WTC11 (cell line): Measurements from ENCODE around the gene LHX3. TPM values are rescaled to one million over a fixed set of nuclear protein-coding genes. Genes with fewer than 3 reads are reported as not detected.
A peak's percentile ranks its signal among the peaks of the same experiment; 100 is the strongest.

ENCODE experiments used
- ATF1 ChIP-seq: sonication (generic); formaldehyde crosslinking; IDR thresholded peaks from 2 replicates; pipeline ENCODE4 v1.8.1; 2023; ENCODE audit warnings: mild to moderate bottlenecking, moderate library complexity, missing genetic modification reagents
- CREM ChIP-seq: sonication (generic); formaldehyde crosslinking; IDR thresholded peaks from 2 replicates; pipeline ENCODE4 v1.8.1; 2022; ENCODE audit warnings: mild to moderate bottlenecking, missing genetic modification reagents, moderate library complexity
- ESRRA ChIP-seq: sonication (generic); formaldehyde crosslinking; IDR thresholded peaks from 2 replicates; pipeline ENCODE4 v1.8.1; 2022; ENCODE audit warnings: mild to moderate bottlenecking, missing genetic modification reagents, borderline replicate concordance
- ETV6 ChIP-seq: sonication (generic); formaldehyde crosslinking; IDR thresholded peaks from 2 replicates; pipeline ENCODE4 v1.8.1; 2022; ENCODE audit warnings: mild to moderate bottlenecking, missing genetic modification reagents
- NR2C2 ChIP-seq: sonication (generic); formaldehyde crosslinking; IDR thresholded peaks from 2 replicates; pipeline ENCODE4 v1.8.0; 2022; ENCODE audit warnings: mild to moderate bottlenecking, missing genetic modification reagents
- RELA ChIP-seq: sonication (generic); formaldehyde crosslinking; IDR thresholded peaks from 2 replicates; pipeline ENCODE4 v1.8.1; 2022; ENCODE audit warnings: missing genetic modification reagents, mild to moderate bottlenecking, borderline replicate concordance
- RORB ChIP-seq: fragments of 250-450 bp; sonication (Bioruptor Pico); IDR thresholded peaks from 2 replicates; pipeline ENCODE4 v1.9.0; 2021; ENCODE audit warnings: mild to moderate bottlenecking
- SMAD3 ChIP-seq: sonication (generic); formaldehyde crosslinking; IDR thresholded peaks from 2 replicates; pipeline ENCODE4 v1.8.0; 2022; ENCODE audit warnings: missing genetic modification reagents, mild to moderate bottlenecking, borderline replicate concordance
- SMAD4 ChIP-seq: sonication (generic); formaldehyde crosslinking; IDR thresholded peaks from 2 replicates; pipeline ENCODE4 v1.8.0; 2022; ENCODE audit warnings: mild to moderate bottlenecking, missing genetic modification reagents
- TP53 ChIP-seq: sonication (generic); formaldehyde crosslinking; IDR thresholded peaks from 2 replicates; pipeline ENCODE4 v1.8.1; 2023; ENCODE audit warnings: mild to moderate bottlenecking, missing genetic modification reagents
- ZNF121 ChIP-seq: sonication (generic); formaldehyde crosslinking; IDR thresholded peaks from 2 replicates; pipeline ENCODE4 v1.8.0; 2023; ENCODE audit warnings: missing genetic modification reagents
- ZNF219 ChIP-seq: sonication (generic); formaldehyde crosslinking; IDR thresholded peaks from 2 replicates; pipeline ENCODE4 v1.8.0; 2023; ENCODE audit warnings: missing genetic modification reagents, mild to moderate bottlenecking, borderline replicate concordance
- ZNF671 ChIP-seq: fragments of 250-450 bp; sonication (Bioruptor Pico); IDR thresholded peaks from 2 replicates; pipeline ENCODE4 v1.8.0; 2021; ENCODE audit warnings: mild to moderate bottlenecking
- total RNA-seq: library from RNA; stranded (reverse); gene quantifications from 3 replicates; pipeline ENCODE4 v1.2.3, GENCODE V29; 2021
- TF ChIP-seq, protein P1 (sequence below): sonication (generic); formaldehyde crosslinking; IDR thresholded peaks from 2 replicates; pipeline ENCODE4 v1.8.1; 2023; ENCODE audit warnings: mild to moderate bottlenecking, moderate library complexity, missing genetic modification reagents
- TF ChIP-seq, protein P2 (sequence below): sonication (generic); formaldehyde crosslinking; IDR thresholded peaks from 2 replicates; pipeline ENCODE4 v1.8.1; 2022; ENCODE audit warnings: low read depth, missing genetic modification reagents, borderline replicate concordance
- TF ChIP-seq, protein P3 (sequence below): sonication (generic); formaldehyde crosslinking; IDR thresholded peaks from 2 replicates; pipeline ENCODE4 v1.8.0; 2023; ENCODE audit warnings: mild to moderate bottlenecking, missing genetic modification reagents
- TF ChIP-seq, protein P4 (sequence below): fragments of 250-450 bp; sonication (Bioruptor Pico); IDR thresholded peaks from 2 replicates; pipeline ENCODE4 v1.9.0; 2021; ENCODE audit warnings: moderate library complexity, mild to moderate bottlenecking, inconsistent platforms, borderline replicate concordance
- TF ChIP-seq, protein P5 (sequence below): sonication (generic); formaldehyde crosslinking; IDR thresholded peaks from 2 replicates; pipeline ENCODE4 v1.8.0; 2022; ENCODE audit warnings: mild to moderate bottlenecking, missing genetic modification reagents
- TF ChIP-seq, protein P6 (sequence below): fragments of 200-600 bp; IDR thresholded peaks from 2 replicates; pipeline ENCODE4 v1.8.0; 2022; ENCODE audit warnings: antibody characterized with exemption
- TF ChIP-seq, protein P7 (sequence below): sonication (generic); formaldehyde crosslinking; IDR thresholded peaks from 2 replicates; pipeline ENCODE4 v1.8.0; 2023; ENCODE audit warnings: missing genetic modification reagents, mild to moderate bottlenecking, borderline replicate concordance
- TF ChIP-seq, protein P8 (sequence below): fragments of 250-450 bp; sonication (Bioruptor Pico); IDR thresholded peaks from 2 replicates; pipeline ENCODE4 v1.9.0; 2021; ENCODE audit warnings: mild to moderate bottlenecking
- TF ChIP-seq, protein P9 (sequence below): fragments of 250-450 bp; sonication (Bioruptor Pico); IDR thresholded peaks from 2 replicates; pipeline ENCODE4 v1.9.0; 2021; ENCODE audit warnings: mild to moderate bottlenecking

The LHX3 gene
- total RNA-seq, 1 experiment from 2014 or later, result not detected

DNA sequence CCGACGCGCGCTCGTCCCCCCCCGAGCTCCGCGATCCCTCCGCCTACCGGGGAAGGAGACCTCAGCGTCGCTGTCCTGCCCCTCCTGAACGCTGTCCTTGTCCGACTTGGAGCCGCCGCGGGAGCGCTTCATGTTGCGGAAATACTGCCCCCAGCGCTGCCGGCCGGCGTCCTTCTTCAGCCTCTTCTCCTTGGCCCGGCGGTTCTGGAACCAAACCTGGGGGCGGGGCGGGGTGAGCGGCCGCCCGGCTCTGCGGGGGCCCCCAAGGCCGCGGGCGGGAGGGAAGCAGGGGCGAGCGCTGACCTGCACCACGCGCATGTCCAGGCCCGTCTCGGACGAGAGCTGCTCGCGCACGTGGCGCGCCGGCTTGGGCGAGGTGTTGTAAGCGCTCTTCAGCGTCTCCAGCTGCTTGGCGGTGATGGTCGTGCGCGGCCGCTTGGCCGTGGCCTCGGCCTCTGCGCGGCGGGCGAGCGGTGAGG, 6.3 kb downstream of the LHX3 start (continued):
- TF ChIP-seq, protein P1, sequence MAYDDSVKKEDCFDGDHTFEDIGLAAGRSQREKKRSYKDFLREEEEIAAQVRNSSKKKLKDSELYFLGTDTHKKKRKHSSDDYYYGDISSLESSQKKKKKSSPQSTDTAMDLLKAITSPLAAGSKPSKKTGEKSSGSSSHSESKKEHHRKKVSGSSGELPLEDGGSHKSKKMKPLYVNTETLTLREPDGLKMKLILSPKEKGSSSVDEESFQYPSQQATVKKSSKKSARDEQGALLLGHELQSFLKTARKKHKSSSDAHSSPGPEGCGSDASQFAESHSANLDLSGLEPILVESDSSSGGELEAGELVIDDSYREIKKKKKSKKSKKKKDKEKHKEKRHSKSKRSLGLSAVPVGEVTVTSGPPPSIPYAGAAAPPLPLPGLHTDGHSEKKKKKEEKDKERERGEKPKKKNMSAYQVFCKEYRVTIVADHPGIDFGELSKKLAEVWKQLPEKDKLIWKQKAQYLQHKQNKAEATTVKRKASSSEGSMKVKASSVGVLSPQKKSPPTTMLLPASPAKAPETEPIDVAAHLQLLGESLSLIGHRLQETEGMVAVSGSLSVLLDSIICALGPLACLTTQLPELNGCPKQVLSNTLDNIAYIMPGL (CRISPR knock-in tag), result no peak
- no peak for TF ChIP-seq RORB (CRISPR knock-in tag)
- TF ChIP-seq, protein P2, sequence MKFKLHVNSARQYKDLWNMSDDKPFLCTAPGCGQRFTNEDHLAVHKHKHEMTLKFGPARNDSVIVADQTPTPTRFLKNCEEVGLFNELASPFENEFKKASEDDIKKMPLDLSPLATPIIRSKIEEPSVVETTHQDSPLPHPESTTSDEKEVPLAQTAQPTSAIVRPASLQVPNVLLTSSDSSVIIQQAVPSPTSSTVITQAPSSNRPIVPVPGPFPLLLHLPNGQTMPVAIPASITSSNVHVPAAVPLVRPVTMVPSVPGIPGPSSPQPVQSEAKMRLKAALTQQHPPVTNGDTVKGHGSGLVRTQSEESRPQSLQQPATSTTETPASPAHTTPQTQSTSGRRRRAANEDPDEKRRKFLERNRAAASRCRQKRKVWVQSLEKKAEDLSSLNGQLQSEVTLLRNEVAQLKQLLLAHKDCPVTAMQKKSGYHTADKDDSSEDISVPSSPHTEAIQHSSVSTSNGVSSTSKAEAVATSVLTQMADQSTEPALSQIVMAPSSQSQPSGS (CRISPR knock-in tag), result no peak
- no peak for TF ChIP-seq CREM
- TF ChIP-seq, protein P3, sequence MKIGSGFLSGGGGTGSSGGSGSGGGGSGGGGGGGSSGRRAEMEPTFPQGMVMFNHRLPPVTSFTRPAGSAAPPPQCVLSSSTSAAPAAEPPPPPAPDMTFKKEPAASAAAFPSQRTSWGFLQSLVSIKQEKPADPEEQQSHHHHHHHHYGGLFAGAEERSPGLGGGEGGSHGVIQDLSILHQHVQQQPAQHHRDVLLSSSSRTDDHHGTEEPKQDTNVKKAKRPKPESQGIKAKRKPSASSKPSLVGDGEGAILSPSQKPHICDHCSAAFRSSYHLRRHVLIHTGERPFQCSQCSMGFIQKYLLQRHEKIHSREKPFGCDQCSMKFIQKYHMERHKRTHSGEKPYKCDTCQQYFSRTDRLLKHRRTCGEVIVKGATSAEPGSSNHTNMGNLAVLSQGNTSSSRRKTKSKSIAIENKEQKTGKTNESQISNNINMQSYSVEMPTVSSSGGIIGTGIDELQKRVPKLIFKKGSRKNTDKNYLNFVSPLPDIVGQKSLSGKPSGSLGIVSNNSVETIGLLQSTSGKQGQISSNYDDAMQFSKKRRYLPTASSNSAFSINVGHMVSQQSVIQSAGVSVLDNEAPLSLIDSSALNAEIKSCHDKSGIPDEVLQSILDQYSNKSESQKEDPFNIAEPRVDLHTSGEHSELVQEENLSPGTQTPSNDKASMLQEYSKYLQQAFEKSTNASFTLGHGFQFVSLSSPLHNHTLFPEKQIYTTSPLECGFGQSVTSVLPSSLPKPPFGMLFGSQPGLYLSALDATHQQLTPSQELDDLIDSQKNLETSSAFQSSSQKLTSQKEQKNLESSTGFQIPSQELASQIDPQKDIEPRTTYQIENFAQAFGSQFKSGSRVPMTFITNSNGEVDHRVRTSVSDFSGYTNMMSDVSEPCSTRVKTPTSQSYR (CRISPR knock-in tag), result no peak
- no peak for TF ChIP-seq ESRRA (CRISPR knock-in tag)
- TF ChIP-seq NR2C2 (CRISPR knock-in tag), result no peak
- TF ChIP-seq ZNF671 (CRISPR knock-in tag), result no peak
- TF ChIP-seq, protein P4, sequence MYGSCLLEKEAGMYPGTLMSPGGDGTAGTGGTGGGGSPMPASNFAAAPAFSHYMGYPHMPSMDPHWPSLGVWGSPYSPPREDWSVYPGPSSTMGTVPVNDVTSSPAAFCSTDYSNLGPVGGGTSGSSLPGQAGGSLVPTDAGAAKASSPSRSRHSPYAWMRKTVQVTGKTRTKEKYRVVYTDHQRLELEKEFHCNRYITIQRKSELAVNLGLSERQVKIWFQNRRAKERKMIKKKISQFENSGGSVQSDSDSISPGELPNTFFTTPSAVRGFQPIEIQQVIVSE (CRISPR knock-in tag), result no peak
- TF ChIP-seq ZNF219 (CRISPR knock-in tag), result no peak
- TF ChIP-seq, protein P5, sequence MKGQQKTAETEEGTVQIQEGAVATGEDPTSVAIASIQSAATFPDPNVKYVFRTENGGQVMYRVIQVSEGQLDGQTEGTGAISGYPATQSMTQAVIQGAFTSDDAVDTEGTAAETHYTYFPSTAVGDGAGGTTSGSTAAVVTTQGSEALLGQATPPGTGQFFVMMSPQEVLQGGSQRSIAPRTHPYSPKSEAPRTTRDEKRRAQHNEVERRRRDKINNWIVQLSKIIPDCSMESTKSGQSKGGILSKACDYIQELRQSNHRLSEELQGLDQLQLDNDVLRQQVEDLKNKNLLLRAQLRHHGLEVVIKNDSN (CRISPR knock-in tag), result no peak; the same call in 1 of the 2 replicates
- no peak for TF ChIP-seq RELA (CRISPR knock-in tag)
- TF ChIP-seq, protein P6, sequence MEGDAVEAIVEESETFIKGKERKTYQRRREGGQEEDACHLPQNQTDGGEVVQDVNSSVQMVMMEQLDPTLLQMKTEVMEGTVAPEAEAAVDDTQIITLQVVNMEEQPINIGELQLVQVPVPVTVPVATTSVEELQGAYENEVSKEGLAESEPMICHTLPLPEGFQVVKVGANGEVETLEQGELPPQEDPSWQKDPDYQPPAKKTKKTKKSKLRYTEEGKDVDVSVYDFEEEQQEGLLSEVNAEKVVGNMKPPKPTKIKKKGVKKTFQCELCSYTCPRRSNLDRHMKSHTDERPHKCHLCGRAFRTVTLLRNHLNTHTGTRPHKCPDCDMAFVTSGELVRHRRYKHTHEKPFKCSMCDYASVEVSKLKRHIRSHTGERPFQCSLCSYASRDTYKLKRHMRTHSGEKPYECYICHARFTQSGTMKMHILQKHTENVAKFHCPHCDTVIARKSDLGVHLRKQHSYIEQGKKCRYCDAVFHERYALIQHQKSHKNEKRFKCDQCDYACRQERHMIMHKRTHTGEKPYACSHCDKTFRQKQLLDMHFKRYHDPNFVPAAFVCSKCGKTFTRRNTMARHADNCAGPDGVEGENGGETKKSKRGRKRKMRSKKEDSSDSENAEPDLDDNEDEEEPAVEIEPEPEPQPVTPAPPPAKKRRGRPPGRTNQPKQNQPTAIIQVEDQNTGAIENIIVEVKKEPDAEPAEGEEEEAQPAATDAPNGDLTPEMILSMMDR, result no peak
- no peak for TF ChIP-seq ZNF121 (CRISPR knock-in tag)
- 0 out of 2 replicates have a peak, but pooled peaks have one; percentile 28 for TF ChIP-seq TP53 (CRISPR knock-in tag)
- TF ChIP-seq ETV6 (CRISPR knock-in tag), result no peak
- TF ChIP-seq SMAD3 (CRISPR knock-in tag), result no peak
- TF ChIP-seq, protein P7, sequence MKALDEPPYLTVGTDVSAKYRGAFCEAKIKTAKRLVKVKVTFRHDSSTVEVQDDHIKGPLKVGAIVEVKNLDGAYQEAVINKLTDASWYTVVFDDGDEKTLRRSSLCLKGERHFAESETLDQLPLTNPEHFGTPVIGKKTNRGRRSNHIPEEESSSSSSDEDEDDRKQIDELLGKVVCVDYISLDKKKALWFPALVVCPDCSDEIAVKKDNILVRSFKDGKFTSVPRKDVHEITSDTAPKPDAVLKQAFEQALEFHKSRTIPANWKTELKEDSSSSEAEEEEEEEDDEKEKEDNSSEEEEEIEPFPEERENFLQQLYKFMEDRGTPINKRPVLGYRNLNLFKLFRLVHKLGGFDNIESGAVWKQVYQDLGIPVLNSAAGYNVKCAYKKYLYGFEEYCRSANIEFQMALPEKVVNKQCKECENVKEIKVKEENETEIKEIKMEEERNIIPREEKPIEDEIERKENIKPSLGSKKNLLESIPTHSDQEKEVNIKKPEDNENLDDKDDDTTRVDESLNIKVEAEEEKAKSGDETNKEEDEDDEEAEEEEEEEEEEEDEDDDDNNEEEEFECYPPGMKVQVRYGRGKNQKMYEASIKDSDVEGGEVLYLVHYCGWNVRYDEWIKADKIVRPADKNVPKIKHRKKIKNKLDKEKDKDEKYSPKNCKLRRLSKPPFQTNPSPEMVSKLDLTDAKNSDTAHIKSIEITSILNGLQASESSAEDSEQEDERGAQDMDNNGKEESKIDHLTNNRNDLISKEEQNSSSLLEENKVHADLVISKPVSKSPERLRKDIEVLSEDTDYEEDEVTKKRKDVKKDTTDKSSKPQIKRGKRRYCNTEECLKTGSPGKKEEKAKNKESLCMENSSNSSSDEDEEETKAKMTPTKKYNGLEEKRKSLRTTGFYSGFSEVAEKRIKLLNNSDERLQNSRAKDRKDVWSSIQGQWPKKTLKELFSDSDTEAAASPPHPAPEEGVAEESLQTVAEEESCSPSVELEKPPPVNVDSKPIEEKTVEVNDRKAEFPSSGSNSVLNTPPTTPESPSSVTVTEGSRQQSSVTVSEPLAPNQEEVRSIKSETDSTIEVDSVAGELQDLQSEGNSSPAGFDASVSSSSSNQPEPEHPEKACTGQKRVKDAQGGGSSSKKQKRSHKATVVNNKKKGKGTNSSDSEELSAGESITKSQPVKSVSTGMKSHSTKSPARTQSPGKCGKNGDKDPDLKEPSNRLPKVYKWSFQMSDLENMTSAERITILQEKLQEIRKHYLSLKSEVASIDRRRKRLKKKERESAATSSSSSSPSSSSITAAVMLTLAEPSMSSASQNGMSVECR (CRISPR knock-in tag), result 0 out of 2 replicates have a peak, but pooled peaks have one; percentile 45
- TF ChIP-seq, protein P8, sequence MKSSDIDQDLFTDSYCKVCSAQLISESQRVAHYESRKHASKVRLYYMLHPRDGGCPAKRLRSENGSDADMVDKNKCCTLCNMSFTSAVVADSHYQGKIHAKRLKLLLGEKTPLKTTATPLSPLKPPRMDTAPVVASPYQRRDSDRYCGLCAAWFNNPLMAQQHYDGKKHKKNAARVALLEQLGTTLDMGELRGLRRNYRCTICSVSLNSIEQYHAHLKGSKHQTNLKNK, result no peak
- TF ChIP-seq ATF1 (CRISPR knock-in tag), result no peak
- TF ChIP-seq SMAD4 (CRISPR knock-in tag), result no peak
- TF ChIP-seq, protein P9, sequence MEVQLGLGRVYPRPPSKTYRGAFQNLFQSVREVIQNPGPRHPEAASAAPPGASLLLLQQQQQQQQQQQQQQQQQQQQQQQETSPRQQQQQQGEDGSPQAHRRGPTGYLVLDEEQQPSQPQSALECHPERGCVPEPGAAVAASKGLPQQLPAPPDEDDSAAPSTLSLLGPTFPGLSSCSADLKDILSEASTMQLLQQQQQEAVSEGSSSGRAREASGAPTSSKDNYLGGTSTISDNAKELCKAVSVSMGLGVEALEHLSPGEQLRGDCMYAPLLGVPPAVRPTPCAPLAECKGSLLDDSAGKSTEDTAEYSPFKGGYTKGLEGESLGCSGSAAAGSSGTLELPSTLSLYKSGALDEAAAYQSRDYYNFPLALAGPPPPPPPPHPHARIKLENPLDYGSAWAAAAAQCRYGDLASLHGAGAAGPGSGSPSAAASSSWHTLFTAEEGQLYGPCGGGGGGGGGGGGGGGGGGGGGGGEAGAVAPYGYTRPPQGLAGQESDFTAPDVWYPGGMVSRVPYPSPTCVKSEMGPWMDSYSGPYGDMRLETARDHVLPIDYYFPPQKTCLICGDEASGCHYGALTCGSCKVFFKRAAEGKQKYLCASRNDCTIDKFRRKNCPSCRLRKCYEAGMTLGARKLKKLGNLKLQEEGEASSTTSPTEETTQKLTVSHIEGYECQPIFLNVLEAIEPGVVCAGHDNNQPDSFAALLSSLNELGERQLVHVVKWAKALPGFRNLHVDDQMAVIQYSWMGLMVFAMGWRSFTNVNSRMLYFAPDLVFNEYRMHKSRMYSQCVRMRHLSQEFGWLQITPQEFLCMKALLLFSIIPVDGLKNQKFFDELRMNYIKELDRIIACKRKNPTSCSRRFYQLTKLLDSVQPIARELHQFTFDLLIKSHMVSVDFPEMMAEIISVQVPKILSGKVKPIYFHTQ, result no peak
